Hepatocyte (in vitro differentiated cells): ENCODE results near the gene IP6K1.

Experiments
- EZH2phosphoT487 ChIP-seq: fragments of 200-600 bp; sonication (generic); IDR thresholded peaks from one replicate; pipeline ENCODE4 v1.6.1; 2018; ENCODE audit warnings: antibody characterized with exemption, mild to moderate bottlenecking, low read depth, moderate library complexity; ENCODE audit not compliant: unreplicated experiment, severe bottlenecking
- TF ChIP-seq, protein P1 (sequence below): fragments of 200-600 bp; sonication (generic); IDR thresholded peaks from 2 replicates; pipeline ENCODE4 v1.5.1; 2016; ENCODE audit warnings: antibody characterized with exemption, mild to moderate bottlenecking; ENCODE audit not compliant: poor library complexity

DNA sequence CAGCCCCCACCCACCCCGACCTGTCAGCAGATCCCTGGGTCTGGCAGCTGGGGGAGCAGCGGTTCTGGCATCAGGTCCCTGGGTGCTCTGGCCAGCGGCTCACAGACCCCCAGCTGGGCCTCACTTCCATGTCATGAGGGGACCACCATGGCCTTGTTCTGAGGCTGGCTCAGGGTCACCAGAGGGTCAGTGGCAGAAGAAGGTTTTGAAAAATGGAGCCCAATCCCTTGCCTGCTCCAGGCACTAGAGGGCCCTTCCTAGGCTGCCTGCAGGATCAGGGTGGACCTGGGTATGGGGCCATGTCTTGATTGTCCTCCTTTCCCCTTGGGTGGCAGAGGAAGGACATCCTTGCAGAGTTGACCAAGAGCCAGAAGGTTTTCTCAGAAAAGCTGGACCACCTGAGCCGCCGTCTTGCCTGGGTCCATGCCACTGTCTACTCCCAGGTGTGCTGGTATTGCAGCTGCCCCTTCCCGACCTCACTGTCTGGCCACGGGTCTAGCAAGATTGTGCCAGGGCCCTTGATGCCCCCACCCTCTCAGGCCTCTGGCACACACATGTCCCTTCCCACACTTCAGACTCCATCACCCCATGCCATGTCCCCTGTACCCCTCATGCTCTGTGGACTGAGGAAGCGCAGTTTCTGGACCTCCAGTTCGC, 79.8 kb downstream of the IP6K1 start:
- TF ChIP-seq, protein P1, sequence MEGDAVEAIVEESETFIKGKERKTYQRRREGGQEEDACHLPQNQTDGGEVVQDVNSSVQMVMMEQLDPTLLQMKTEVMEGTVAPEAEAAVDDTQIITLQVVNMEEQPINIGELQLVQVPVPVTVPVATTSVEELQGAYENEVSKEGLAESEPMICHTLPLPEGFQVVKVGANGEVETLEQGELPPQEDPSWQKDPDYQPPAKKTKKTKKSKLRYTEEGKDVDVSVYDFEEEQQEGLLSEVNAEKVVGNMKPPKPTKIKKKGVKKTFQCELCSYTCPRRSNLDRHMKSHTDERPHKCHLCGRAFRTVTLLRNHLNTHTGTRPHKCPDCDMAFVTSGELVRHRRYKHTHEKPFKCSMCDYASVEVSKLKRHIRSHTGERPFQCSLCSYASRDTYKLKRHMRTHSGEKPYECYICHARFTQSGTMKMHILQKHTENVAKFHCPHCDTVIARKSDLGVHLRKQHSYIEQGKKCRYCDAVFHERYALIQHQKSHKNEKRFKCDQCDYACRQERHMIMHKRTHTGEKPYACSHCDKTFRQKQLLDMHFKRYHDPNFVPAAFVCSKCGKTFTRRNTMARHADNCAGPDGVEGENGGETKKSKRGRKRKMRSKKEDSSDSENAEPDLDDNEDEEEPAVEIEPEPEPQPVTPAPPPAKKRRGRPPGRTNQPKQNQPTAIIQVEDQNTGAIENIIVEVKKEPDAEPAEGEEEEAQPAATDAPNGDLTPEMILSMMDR, result no peak
- TF ChIP-seq EZH2phosphoT487, result no peak
